IMR-90 (cell line): Measurements from ENCODE around the gene GRM4. TPM values are rescaled to one million over a fixed set of nuclear protein-coding genes. Genes with fewer than 3 reads are reported as not detected.

Experiments
- ATAC-seq: fragments of 200-7000 bp; cut with Tn5 transposase; 2 replicates; pipeline ENCODE4 v1.9.1; 2020; ENCODE audit warnings: low read depth, mild to moderate bottlenecking, moderate library complexity
- BruUV-seq: library from RNA; stranded (reverse); fragments of 400-500 nt; replicated peaks from 2 replicates; lab custom pipeline; 2021; lab: Mats Ljungman, UMichigan
- CTCF ChIA-PET: fragments of 300-600 bp; formaldehyde crosslinking; extraction: SDS; loops from one replicate; lab custom pipeline; 2021; ENCODE audit warnings: antibody characterized with exemption; lab: Yijun Ruan, JAX
- POLR2A ChIA-PET: fragments of 300-600 bp; sonication (Branson Sonifier 250); formaldehyde crosslinking; loops from one replicate; lab custom pipeline; 2022; ENCODE audit warnings: antibody characterized with exemption; ENCODE audit not compliant: unreplicated experiment; lab: Charles Lee
- DNase-seq: peaks from one replicate; pipeline ENCODE4 v3.0.0; 2013
- H2AFZ ChIP-seq: replicated peaks from 2 replicates; pipeline ENCODE3; 2013; ENCODE audit warnings: low read length, mild to moderate bottlenecking; ENCODE audit not compliant: poor library complexity
- H2AK5ac ChIP-seq: 2 replicates; pipeline ENCODE4 v1.6.1; 2013; ENCODE audit warnings: low read depth, low read length, inconsistent platforms
- H2AK9ac ChIP-seq: replicated peaks from 2 replicates; pipeline ENCODE3; 2013; ENCODE audit warnings: mild to moderate bottlenecking, low read depth, low read length, moderate library complexity; ENCODE audit not compliant: poor library complexity
- H2BK120ac ChIP-seq: 2 replicates; pipeline ENCODE4 v1.6.1; 2013; ENCODE audit warnings: low read depth, low read length, inconsistent platforms
- H2BK15ac ChIP-seq: 3 replicates; pipeline ENCODE4 v1.6.1; 2013; ENCODE audit warnings: low read depth, low read length, inconsistent platforms
- H2BK20ac ChIP-seq: 2 replicates; pipeline ENCODE4 v1.6.1; 2013; ENCODE audit warnings: low read depth, mild to moderate bottlenecking, inconsistent platforms, low read length, moderate library complexity
- H2BK5ac ChIP-seq: 2 replicates; pipeline ENCODE4 v1.6.1; 2013; ENCODE audit warnings: mild to moderate bottlenecking, low read depth, low read length, inconsistent platforms; ENCODE audit not compliant: poor library complexity, severe bottlenecking
- H3K14ac ChIP-seq: replicated peaks from 2 replicates; pipeline ENCODE4 v1.6.1; 2013; ENCODE audit warnings: low read depth, low read length, inconsistent platforms
- H3K18ac ChIP-seq: 2 replicates; pipeline ENCODE4 v1.6.1; 2013; ENCODE audit warnings: low read depth, low read length, control low read depth
- H3K23ac ChIP-seq: 2 replicates; pipeline ENCODE4 v1.6.1; 2013; ENCODE audit warnings: low read depth, low read length, inconsistent platforms
- H3K27ac ChIP-seq: 2 replicates; pipeline ENCODE4 v1.5.1; 2013; ENCODE audit warnings: mild to moderate bottlenecking, control low read depth, low read length; ENCODE audit not compliant: insufficient read depth
- H3K27me3 ChIP-seq: 2 replicates; pipeline ENCODE4 v1.6.1; 2013; ENCODE audit warnings: low read length; ENCODE audit not compliant: control insufficient read depth, insufficient read depth
- H3K36me3 ChIP-seq: 2 replicates; pipeline ENCODE4 v1.6.1; 2013; ENCODE audit warnings: low read length, mixed read lengths; ENCODE audit not compliant: control insufficient read depth, insufficient read depth
- H3K4ac ChIP-seq: 2 replicates; pipeline ENCODE4 v1.6.1; 2013; ENCODE audit warnings: low read depth, low read length, inconsistent platforms
- H3K4me1 ChIP-seq: 2 replicates; pipeline ENCODE4 v1.6.1; 2013; ENCODE audit warnings: low read length, mixed read lengths; ENCODE audit not compliant: control insufficient read depth, insufficient read depth
- H3K4me2 ChIP-seq: 2 replicates; pipeline ENCODE4 v1.6.1; 2013; ENCODE audit warnings: low read depth, mild to moderate bottlenecking, control low read depth, low read length, moderate library complexity
- H3K4me3 ChIP-seq: 2 replicates; pipeline ENCODE4 v1.5.1; 2013; ENCODE audit warnings: low read depth, mild to moderate bottlenecking, control low read depth, low read length, moderate library complexity; ENCODE audit not compliant: insufficient read depth
- H3K56ac ChIP-seq: 2 replicates; pipeline ENCODE4 v1.6.1; 2013; ENCODE audit warnings: low read length, inconsistent platforms; ENCODE audit not compliant: insufficient read depth; ENCODE audit errors: extremely low read depth
- H3K79me1 ChIP-seq, 2 experiments: 2 replicates each; pipeline ENCODE4 v1.6.1; 2013; ENCODE audit warnings: low read length in 2 of 2, inconsistent platforms in 1 of 2, low read depth in 1 of 2
- H3K9ac ChIP-seq: 2 replicates; pipeline ENCODE4 v1.6.1; 2013; ENCODE audit warnings: low read depth, low read length, control low read depth
- H3K9me1 ChIP-seq: 2 replicates; pipeline ENCODE4 v1.6.1; 2013; ENCODE audit warnings: low read length, inconsistent platforms; ENCODE audit not compliant: insufficient read depth
- H3K9me3 ChIP-seq: 2 replicates; pipeline ENCODE4 v1.6.1; 2013; ENCODE audit warnings: low read length; ENCODE audit not compliant: control insufficient read depth, insufficient read depth
- H4K20me1 ChIP-seq: 2 replicates; pipeline ENCODE4 v1.6.1; 2013; ENCODE audit warnings: low read length, inconsistent platforms; ENCODE audit not compliant: insufficient read depth
- H4K5ac ChIP-seq: 2 replicates; pipeline ENCODE4 v1.6.1; 2013; ENCODE audit warnings: mild to moderate bottlenecking, low read depth, low read length, control low read depth
- H4K8ac ChIP-seq, 2 experiments: 2 replicates each; pipeline ENCODE4 v1.6.1; 2013; ENCODE audit warnings: low read depth in 2 of 2, low read length in 2 of 2, control low read depth in 1 of 2, inconsistent platforms in 1 of 2
- H4K91ac ChIP-seq: 2 replicates; pipeline ENCODE4 v1.6.1; 2013; ENCODE audit warnings: low read depth, low read length, inconsistent platforms; ENCODE audit not compliant: insufficient read depth
- BHLHE40 ChIP-seq: fragments of 150-350 bp; IDR thresholded peaks from 2 replicates; pipeline ENCODE4 v1.6.1; 2016; ENCODE audit warnings: mild to moderate bottlenecking, low read depth, low read length
- CEBPB ChIP-seq: IDR thresholded peaks from 2 replicates; pipeline ENCODE4 v1.6.1; 2012; ENCODE audit warnings: low read depth, low read length, improper control_type of control experiment
- CHD1 ChIP-seq: IDR thresholded peaks from 2 replicates; pipeline ENCODE4 v1.6.1; 2012; ENCODE audit warnings: low read depth, low read length, improper control_type of control experiment
- FOS ChIP-seq: fragments of 150-350 bp; IDR thresholded peaks from 2 replicates; pipeline ENCODE4 v1.6.1; 2016; ENCODE audit warnings: low read depth, low read length
- MAFK ChIP-seq: IDR thresholded peaks from 2 replicates; pipeline ENCODE4 v1.6.1; 2012; ENCODE audit warnings: low read depth, low read length, improper control_type of control experiment
- MAZ ChIP-seq: IDR thresholded peaks from 2 replicates; pipeline ENCODE4 v1.6.1; 2012; ENCODE audit warnings: low read depth, mild to moderate bottlenecking, low read length, improper control_type of control experiment, moderate library complexity, borderline replicate concordance
- MXI1 ChIP-seq: IDR thresholded peaks from 2 replicates; pipeline ENCODE4 v1.6.1; 2012; ENCODE audit warnings: low read depth, mild to moderate bottlenecking, low read length, moderate library complexity, borderline replicate concordance
- NFE2L2 ChIP-seq: fragments of 150-350 bp; IDR thresholded peaks from 2 replicates; pipeline ENCODE4 v1.6.1; 2016; ENCODE audit warnings: low read depth, mild to moderate bottlenecking, low read length
- POLR2A ChIP-seq: IDR thresholded peaks from 2 replicates; pipeline ENCODE4 v1.6.1; 2012; ENCODE audit warnings: mild to moderate bottlenecking, low read depth, low read length
- RAD21 ChIP-seq: IDR thresholded peaks from 2 replicates; pipeline ENCODE4 v1.6.1; 2012; ENCODE audit warnings: low read length, improper control_type of control experiment
- RCOR1 ChIP-seq: IDR thresholded peaks from 2 replicates; pipeline ENCODE4 v1.6.1; 2012; ENCODE audit warnings: mild to moderate bottlenecking, low read length, improper control_type of control experiment; ENCODE audit not compliant: insufficient replicate concordance
- RFX5 ChIP-seq: IDR thresholded peaks from 2 replicates; pipeline ENCODE4 v1.8.0; 2012; ENCODE audit warnings: low read depth, mild to moderate bottlenecking, low read length, moderate library complexity
- SMC3 ChIP-seq: fragments of 150-350 bp; IDR thresholded peaks from 2 replicates; pipeline ENCODE4 v1.6.1; 2016; ENCODE audit warnings: low read depth, mild to moderate bottlenecking, antibody characterized with exemption, low read length, moderate library complexity
- WGBS, 2 experiments: methylation state at CpG; one replicate each; pipeline versions ENCODE4 v1.1.5 to v1.1.7; 2013; ENCODE audit warnings: missing lambda C conversion rate in 2 of 2; ENCODE audit not compliant: insufficient read length in 1 of 2; ENCODE audit errors: extremely low coverage in 2 of 2; 5-methylcytosine and 5-hydroxymethylcytosine counted together
- dilution Hi-C: fragments of 300-500 bp; cut with HindIII; formaldehyde crosslinking; loops from one replicate; pipeline ENCODE4 v1.14.3; 2018; ENCODE audit warnings: low sequenced_read_pairs; ENCODE audit not compliant: unreplicated experiment
- in situ Hi-C: fragments of 300-500 bp; cut with MboI; formaldehyde crosslinking; loops from 3 replicates; pipeline ENCODE4 v1.14.3; 2019; ENCODE audit warnings: low sequenced_read_pairs, inconsistent platforms, mixed read lengths
- intact Hi-C: fragments of 100-400 bp; cut with micrococcal nuclease; formaldehyde crosslinking; loops from 2 replicates; pipeline ENCODE4 v1.10.0; 2022
- polyA plus RNA-seq, 3 experiments: library from polyadenylated mRNA; depleted of rRNA; stranded (reverse); fragments of >200 nt; gene quantifications; 2 replicates each; pipeline ENCODE4 v1.2.3, GENCODE V29; 2012; ENCODE audit warnings: low replicate concordance in 1 of 3
- total RNA-seq: library from RNA; depleted of rRNA; stranded (reverse); fragments of >200 nt; gene quantifications from 2 replicates; pipeline ENCODE4 v1.2.3, GENCODE V29; 2012
- TF ChIP-seq, protein P1 (sequence below): conservative IDR thresholded peaks from 2 replicates; pipeline ENCODE4 v1.5.1; 2012; ENCODE audit warnings: mild to moderate bottlenecking, low read depth, low read length, improper control_type of control experiment
- TF ChIP-seq, protein P2 (sequence below): fragments of 150-350 bp; IDR thresholded peaks from 2 replicates; pipeline ENCODE4 v1.6.1; 2017; ENCODE audit warnings: mild to moderate bottlenecking, antibody characterized with exemption, low read length, low read depth
- TF ChIP-seq, protein P3 (sequence below): fragments of 150-350 bp; IDR thresholded peaks from 2 replicates; pipeline ENCODE4 v1.6.1; 2016; ENCODE audit warnings: low read depth, mild to moderate bottlenecking, low read length, moderate library complexity, borderline replicate concordance

The GRM4 gene
- total and polyA plus RNA-seq, 2 of the 4 experiments (the other 2 are of a cell fraction) = 0.02 TPM; not detected in 1

DNA sequence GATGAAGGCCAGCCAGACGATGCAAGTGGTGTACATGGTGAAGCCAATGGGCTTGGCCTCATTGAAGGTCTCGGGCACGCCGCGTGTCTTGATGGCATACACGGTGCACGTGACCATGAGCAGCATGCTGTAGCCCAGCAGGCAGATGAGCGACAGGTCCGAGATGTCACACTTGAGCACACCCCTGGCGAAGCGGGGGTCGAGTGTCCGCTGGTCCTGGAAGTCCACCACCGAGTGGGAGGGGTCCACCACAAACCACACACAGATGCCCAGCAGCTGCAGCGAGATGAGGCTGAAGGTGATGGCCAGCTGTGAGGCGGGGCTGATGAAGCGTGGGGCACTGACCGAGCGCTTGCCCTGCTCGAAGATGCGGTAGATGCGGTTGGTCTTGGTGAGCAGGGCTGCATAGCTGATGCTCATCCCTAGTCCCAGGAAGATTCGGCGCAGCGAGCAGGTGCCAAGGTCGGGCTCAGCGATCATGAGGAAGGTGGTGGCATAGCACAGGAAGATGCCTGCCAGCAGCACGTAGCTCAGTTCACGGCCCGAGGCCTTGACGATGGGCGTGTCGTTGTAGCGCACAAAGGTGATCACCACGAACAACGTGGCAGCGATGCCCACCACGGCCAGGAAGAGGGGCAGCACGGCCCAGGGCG, 110.1 kb downstream of the GRM4 start:
- Histone ChIP-seq H3K23ac (no peak overlapping the region), H2BK15ac (no peak overlapping the region), H2BK20ac (no peak overlapping the region), H3K4me3 (no peak overlapping the region), H2AK5ac (no peak overlapping the region), H3K4ac (no peak overlapping the region), H3K4me2 (no peak overlapping the region), H2AFZ (peak overlapping the region; percentile 14), H4K5ac (no peak overlapping the region), H2BK120ac (no peak overlapping the region), H3K14ac (no peak overlapping the region), H3K4me1 (no peaks in the 10 kb centered on the region), H4K91ac (no peak overlapping the region), H3K9ac (no peak overlapping the region), H3K9me1 (no peaks in the 10 kb centered on the region), H3K9me3 (no peaks in the 10 kb centered on the region), H3K27me3 (peaks cover 43% of the 10 kb centered on the region), H2BK5ac (no peak overlapping the region), H3K27ac (no peak overlapping the region), H2AK9ac (no peak overlapping the region), H3K79me1 (no peaks in the 10 kb centered on the region), H4K20me1 (no peaks in the 10 kb centered on the region), H3K56ac (no peak overlapping the region), H4K8ac (no peak overlapping the region), H3K18ac (no peak overlapping the region), H3K36me3 (no peaks in the 10 kb centered on the region)
- DNase-seq (no peak), ATAC-seq (no peak)
- intact Hi-C loops = no loop called here
- BruUV-seq = no TSS peak
- TF ChIP-seq BHLHE40 (no peak), FOS (no peak), MAFK (no peak), MAZ (no peak), CEBPB (no peak), SMC3 (no peak), RCOR1 (no peak), NFE2L2 (no peak), CHD1 (no peak), RFX5 (no peak), RAD21 (no peak), POLR2A (no peak), MXI1 (no peak)
- TF ChIP-seq, protein P1, sequence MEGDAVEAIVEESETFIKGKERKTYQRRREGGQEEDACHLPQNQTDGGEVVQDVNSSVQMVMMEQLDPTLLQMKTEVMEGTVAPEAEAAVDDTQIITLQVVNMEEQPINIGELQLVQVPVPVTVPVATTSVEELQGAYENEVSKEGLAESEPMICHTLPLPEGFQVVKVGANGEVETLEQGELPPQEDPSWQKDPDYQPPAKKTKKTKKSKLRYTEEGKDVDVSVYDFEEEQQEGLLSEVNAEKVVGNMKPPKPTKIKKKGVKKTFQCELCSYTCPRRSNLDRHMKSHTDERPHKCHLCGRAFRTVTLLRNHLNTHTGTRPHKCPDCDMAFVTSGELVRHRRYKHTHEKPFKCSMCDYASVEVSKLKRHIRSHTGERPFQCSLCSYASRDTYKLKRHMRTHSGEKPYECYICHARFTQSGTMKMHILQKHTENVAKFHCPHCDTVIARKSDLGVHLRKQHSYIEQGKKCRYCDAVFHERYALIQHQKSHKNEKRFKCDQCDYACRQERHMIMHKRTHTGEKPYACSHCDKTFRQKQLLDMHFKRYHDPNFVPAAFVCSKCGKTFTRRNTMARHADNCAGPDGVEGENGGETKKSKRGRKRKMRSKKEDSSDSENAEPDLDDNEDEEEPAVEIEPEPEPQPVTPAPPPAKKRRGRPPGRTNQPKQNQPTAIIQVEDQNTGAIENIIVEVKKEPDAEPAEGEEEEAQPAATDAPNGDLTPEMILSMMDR = no peak
- TF ChIP-seq, protein P2, sequence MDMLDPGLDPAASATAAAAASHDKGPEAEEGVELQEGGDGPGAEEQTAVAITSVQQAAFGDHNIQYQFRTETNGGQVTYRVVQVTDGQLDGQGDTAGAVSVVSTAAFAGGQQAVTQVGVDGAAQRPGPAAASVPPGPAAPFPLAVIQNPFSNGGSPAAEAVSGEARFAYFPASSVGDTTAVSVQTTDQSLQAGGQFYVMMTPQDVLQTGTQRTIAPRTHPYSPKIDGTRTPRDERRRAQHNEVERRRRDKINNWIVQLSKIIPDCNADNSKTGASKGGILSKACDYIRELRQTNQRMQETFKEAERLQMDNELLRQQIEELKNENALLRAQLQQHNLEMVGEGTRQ = no peak
- TF ChIP-seq, protein P3, sequence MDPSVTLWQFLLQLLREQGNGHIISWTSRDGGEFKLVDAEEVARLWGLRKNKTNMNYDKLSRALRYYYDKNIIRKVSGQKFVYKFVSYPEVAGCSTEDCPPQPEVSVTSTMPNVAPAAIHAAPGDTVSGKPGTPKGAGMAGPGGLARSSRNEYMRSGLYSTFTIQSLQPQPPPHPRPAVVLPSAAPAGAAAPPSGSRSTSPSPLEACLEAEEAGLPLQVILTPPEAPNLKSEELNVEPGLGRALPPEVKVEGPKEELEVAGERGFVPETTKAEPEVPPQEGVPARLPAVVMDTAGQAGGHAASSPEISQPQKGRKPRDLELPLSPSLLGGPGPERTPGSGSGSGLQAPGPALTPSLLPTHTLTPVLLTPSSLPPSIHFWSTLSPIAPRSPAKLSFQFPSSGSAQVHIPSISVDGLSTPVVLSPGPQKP = no peak
- POLR2A ChIA-PET = no interaction called here
- CTCF ChIA-PET = interaction anchor here (0.5 to 0.7 kb wide), 2 partner anchors 8 to 448 kb away, joined by 3 to 4 read pairs; no protein-coding TSS in a partner anchor
- in situ Hi-C loops = no loop called here
- dilution Hi-C loops = no loop called here
- 83% methylated on average over 23 of the region's 40 CpGs; no CpG with 5 or more reads in 1 of the 2 experiments for WGBS, 2 experiments
